Neural crest cell (in vitro differentiated cells): ENCODE data around the gene YLPM1. TPM values are rescaled to one million over a fixed set of nuclear protein-coding genes. Genes with fewer than 3 reads are reported as not detected.

ENCODE experiments used
- DNase-seq: peaks from one replicate; pipeline ENCODE4 v3.0.0; 2021; ENCODE audit warnings: low read depth, mixed read lengths, low spot score
- H3K27ac Mint-ChIP-seq: one replicate; pipeline ENCODE4 v1.8.0; 2021; ENCODE audit warnings: mild to moderate bottlenecking, mixed read lengths; ENCODE audit not compliant: unreplicated experiment
- H3K27me3 Mint-ChIP-seq: 2 replicates; pipeline ENCODE4 v1.8.0; 2021; ENCODE audit warnings: low read depth, mild to moderate bottlenecking, mixed read lengths
- H3K36me3 Mint-ChIP-seq: 2 replicates; pipeline ENCODE4 v1.8.0; 2021; ENCODE audit warnings: low read depth, mild to moderate bottlenecking, mixed read lengths
- H3K4me1 Mint-ChIP-seq: 2 replicates; pipeline ENCODE4 v1.8.0; 2021; ENCODE audit warnings: mixed read lengths
- H3K4me3 Mint-ChIP-seq: one replicate; pipeline ENCODE4 v1.8.0; 2021; ENCODE audit warnings: mild to moderate bottlenecking, mixed read lengths
- H3K9me3 Mint-ChIP-seq: 2 replicates; pipeline ENCODE4 v1.8.0; 2021; ENCODE audit warnings: mixed read lengths
- total RNA-seq: library from RNA; stranded (reverse); gene quantifications from 2 replicates; pipeline ENCODE4 v1.2.1, GENCODE V29; 2021
- TF ChIP-seq, protein P1 (sequence below): fragments of 200-600 bp; sonication (generic); conservative IDR thresholded peaks from 2 replicates; pipeline ENCODE4 v1.5.0; 2021; ENCODE audit warnings: antibody characterized with exemption, mild to moderate bottlenecking

Gene YLPM1
- total RNA-seq, 1 donor from 2014 or later, result 115 TPM

GRCh38 chr14:74882103-74882920 is 119.2 kb downstream of the YLPM1 start:
- Mint-ChIP-seq H3K4me3 (peak overlapping the region; percentile 98), H3K27ac (peak overlapping the region; percentile 99), H3K27me3 (no peaks in the 10 kb centered on the region), H3K9me3 (no peaks in the 10 kb centered on the region), H3K4me1 (peaks cover 50% of the 10 kb centered on the region), H3K36me3 (no peaks in the 10 kb centered on the region)
- DNase-seq, result no peak
- TF ChIP-seq, protein P1, sequence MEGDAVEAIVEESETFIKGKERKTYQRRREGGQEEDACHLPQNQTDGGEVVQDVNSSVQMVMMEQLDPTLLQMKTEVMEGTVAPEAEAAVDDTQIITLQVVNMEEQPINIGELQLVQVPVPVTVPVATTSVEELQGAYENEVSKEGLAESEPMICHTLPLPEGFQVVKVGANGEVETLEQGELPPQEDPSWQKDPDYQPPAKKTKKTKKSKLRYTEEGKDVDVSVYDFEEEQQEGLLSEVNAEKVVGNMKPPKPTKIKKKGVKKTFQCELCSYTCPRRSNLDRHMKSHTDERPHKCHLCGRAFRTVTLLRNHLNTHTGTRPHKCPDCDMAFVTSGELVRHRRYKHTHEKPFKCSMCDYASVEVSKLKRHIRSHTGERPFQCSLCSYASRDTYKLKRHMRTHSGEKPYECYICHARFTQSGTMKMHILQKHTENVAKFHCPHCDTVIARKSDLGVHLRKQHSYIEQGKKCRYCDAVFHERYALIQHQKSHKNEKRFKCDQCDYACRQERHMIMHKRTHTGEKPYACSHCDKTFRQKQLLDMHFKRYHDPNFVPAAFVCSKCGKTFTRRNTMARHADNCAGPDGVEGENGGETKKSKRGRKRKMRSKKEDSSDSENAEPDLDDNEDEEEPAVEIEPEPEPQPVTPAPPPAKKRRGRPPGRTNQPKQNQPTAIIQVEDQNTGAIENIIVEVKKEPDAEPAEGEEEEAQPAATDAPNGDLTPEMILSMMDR, result no peak

Other genes with a start within 250 kb of the YLPM1 start
- 0.93 and 1.3 TPM in 2 replicates for gene LTBP2, start 151.1 kb upstream of the YLPM1 start, total RNA-seq
- gene AREL1, start 50.2 kb upstream of the YLPM1 start, total RNA-seq, result 49.3 and 51.5 TPM in 2 replicates
- 53.3 and 58.0 TPM in 2 replicates for gene FCF1, start 50.2 kb upstream of the YLPM1 start, total RNA-seq
- not detected in 2 replicates for gene PROX2, start 112.8 kb downstream of the YLPM1 start, total RNA-seq
- gene DLST, start 118.6 kb downstream of the YLPM1 start, total RNA-seq, result 92.9 and 97.4 TPM in 2 replicates
- 13.9 and 14.1 TPM in 2 replicates for gene RPS6KL1, start 159.9 kb downstream of the YLPM1 start, total RNA-seq
- gene PGF, start 192.3 kb downstream of the YLPM1 start, total RNA-seq, result 2.9 and 3.9 TPM in 2 replicates
- 50.5 TPM in 2 replicates for gene EIF2B2, start 239.6 kb downstream of the YLPM1 start, total RNA-seq